ENCODE results near the gene STRN.

The STRN gene

DNA sequence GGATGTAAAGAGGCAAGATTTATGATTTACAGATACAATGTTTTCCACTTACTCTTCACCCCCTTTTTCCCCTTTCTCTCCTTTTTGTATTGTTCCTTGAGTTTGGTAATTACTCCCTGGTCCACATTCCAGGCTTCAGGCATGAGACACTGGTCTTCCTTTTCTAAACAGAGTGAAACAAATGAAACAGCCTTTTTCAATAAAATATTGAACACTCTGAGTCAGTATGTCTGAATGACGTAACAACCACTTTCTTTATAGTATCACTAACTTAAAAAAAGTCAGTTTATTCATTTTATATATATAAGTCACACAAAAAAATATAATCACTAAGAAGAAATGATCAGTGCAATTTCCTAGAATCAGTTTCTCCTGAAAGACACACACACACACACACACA lies 79.7 kb downstream of the STRN start:
- TF ChIP-seq, protein P1, sequence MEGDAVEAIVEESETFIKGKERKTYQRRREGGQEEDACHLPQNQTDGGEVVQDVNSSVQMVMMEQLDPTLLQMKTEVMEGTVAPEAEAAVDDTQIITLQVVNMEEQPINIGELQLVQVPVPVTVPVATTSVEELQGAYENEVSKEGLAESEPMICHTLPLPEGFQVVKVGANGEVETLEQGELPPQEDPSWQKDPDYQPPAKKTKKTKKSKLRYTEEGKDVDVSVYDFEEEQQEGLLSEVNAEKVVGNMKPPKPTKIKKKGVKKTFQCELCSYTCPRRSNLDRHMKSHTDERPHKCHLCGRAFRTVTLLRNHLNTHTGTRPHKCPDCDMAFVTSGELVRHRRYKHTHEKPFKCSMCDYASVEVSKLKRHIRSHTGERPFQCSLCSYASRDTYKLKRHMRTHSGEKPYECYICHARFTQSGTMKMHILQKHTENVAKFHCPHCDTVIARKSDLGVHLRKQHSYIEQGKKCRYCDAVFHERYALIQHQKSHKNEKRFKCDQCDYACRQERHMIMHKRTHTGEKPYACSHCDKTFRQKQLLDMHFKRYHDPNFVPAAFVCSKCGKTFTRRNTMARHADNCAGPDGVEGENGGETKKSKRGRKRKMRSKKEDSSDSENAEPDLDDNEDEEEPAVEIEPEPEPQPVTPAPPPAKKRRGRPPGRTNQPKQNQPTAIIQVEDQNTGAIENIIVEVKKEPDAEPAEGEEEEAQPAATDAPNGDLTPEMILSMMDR (IDR thresholded peaks at IDR 0.05; ENCODE audit: extremely low read depth, missing control alignments): no peak
- no peak for DNase-seq (ENCODE audit: low spot score)

GRCh38 chr2:36885605-36886004 lies 80.7 kb downstream of the STRN start:
- TF ChIP-seq, protein P1 (IDR thresholded peaks at IDR 0.05; ENCODE audit: extremely low read depth, missing control alignments): no peak
- no peak for DNase-seq (ENCODE audit: low spot score)

DNA sequence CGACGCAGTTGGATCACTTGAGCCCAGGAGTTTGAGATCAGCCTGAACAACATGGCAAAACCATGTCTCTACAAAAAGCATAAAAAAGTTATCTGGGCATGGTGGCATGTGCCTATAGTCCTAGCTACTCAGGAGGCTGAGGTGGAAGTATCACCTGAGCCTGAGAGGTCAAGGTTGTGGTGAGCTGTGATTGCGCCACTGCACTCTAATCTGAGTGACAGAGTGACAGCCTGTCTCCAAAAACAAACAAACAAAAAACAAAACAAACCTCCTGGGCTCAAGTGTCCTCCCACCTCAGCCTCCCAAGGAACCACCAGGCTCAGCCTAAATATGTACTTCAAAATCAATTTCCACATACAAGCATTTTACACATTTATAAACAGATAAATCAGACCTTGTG lies 83.8 kb downstream of the STRN start:
- TF ChIP-seq, protein P1 (IDR thresholded peaks at IDR 0.05; ENCODE audit: extremely low read depth, missing control alignments): no peak

DNA sequence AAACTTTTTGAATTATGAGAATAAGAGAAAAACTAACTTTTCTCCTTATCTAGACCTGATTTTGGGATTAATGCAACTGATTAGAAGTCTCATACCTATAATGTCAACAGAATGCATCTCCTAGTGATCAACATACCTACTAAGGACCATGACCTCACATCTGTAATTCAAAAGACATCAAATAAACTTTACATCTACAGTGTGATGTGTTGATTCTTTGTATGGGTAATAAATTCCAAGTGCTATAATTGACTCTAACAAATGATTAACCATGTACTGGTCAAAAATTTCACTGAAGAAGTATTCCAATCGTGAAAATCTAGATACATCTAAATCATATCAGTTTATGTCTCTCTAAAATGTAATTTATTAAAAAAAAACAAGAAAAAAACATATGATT lies 84.5 kb downstream of the STRN start:
- DNase-seq (ENCODE audit: low spot score): no peak
- TF ChIP-seq, protein P1 (IDR thresholded peaks at IDR 0.05; ENCODE audit: extremely low read depth, missing control alignments): no peak

More for the DNA sequence above, 83.8 kb downstream of the STRN start:
- no peak for DNase-seq (ENCODE audit: low spot score)

- TF ChIP-seq, protein P1 (IDR thresholded peaks at IDR 0.05; ENCODE audit: extremely low read depth, missing control alignments): no peak
- no peak for DNase-seq (ENCODE audit: low spot score)
Observed at GRCh38 chr2:36878429-36878828, 87.9 kb downstream of the STRN start.

DNA sequence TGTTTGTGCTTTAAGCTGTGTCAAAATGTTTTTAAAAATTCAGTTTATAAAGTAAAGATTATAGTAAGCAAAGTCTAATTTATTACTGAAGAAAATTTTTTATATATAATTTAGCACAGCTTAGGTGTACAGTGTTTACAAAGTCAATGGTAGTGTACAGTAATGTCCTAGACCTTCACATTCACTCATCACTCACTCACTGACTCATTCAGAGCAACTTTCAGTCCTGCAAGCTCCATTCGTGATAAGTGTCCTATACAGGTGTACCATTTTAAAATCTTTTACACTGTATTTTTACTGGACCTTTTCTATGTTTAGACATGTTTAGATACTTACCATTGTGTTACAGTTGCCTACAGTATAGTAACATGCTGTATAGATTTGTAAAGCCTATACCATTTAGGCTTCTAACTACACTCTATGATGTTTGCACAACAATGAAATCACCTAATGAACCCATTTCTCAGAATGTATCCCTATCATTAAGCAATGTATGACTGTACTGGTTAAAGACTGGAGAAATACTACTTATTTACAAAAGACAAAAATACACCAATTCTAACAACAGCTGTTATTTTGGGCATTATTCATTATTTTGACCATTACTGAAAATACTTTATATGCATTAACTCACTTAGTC lies 95.1 kb downstream of the STRN start:
- TF ChIP-seq, protein P1 (IDR thresholded peaks at IDR 0.05; ENCODE audit: extremely low read depth, missing control alignments): no peak
- DNase-seq (ENCODE audit: low spot score): no peak

DNA sequence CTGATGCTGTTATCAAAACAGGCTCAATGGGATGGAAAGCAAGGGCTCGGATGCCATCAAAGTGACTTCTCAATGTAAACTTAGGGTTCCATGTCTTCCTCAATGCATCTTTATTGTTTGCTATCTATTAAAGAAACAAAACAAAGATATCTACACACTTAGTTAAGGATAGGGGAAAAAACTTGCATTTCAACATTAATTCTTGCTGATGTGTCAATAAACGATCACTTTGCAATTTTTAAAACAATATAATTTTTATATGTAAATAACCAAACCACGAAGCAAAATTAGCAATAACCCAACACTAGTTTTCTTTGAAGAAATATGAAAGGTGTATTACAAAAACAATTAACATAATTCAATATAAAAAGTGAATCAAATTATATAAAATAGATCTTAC lies 96.7 kb downstream of the STRN start:
- no peak for DNase-seq (ENCODE audit: low spot score)
- TF ChIP-seq, protein P1 (IDR thresholded peaks at IDR 0.05; ENCODE audit: extremely low read depth, missing control alignments): no peak
